ENCODE measurements around the gene PDSS2.

DNA sequence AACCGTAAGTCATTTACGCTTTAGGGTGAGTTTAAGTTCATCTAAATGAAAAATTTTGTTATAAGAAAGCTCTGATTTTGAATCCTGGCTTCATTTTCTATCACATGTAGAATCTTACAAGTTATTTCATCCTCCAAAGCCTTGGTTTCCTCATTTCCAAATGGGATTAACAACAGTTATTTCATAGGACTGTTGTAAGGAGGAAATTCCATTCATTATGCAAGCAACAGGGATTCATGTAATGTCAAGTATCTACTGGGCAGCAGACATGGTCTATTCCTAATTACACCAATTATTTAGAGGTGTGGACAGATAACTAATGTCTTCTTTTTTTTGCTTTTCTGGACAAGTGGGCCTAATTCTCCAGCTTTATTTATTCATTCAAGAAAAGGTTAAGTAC lies 154.0 kb downstream of the PDSS2 start:
- TF ChIP-seq, protein P1, sequence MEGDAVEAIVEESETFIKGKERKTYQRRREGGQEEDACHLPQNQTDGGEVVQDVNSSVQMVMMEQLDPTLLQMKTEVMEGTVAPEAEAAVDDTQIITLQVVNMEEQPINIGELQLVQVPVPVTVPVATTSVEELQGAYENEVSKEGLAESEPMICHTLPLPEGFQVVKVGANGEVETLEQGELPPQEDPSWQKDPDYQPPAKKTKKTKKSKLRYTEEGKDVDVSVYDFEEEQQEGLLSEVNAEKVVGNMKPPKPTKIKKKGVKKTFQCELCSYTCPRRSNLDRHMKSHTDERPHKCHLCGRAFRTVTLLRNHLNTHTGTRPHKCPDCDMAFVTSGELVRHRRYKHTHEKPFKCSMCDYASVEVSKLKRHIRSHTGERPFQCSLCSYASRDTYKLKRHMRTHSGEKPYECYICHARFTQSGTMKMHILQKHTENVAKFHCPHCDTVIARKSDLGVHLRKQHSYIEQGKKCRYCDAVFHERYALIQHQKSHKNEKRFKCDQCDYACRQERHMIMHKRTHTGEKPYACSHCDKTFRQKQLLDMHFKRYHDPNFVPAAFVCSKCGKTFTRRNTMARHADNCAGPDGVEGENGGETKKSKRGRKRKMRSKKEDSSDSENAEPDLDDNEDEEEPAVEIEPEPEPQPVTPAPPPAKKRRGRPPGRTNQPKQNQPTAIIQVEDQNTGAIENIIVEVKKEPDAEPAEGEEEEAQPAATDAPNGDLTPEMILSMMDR (IDR thresholded peaks at IDR 0.05), result no peak
- no peak for TF ChIP-seq POLR2A (IDR thresholded peaks at IDR 0.05)
